GM15510 (cell line): ENCODE results near the gene RANBP3.

Experiments
- POLR2A ChIP-seq: IDR thresholded peaks from 3 replicates; pipeline ENCODE4 v1.6.1; 2011; ENCODE audit warnings: borderline replicate concordance; ENCODE audit not compliant: insufficient read length; ENCODE audit errors: extremely low read depth

The RANBP3 gene

DNA sequence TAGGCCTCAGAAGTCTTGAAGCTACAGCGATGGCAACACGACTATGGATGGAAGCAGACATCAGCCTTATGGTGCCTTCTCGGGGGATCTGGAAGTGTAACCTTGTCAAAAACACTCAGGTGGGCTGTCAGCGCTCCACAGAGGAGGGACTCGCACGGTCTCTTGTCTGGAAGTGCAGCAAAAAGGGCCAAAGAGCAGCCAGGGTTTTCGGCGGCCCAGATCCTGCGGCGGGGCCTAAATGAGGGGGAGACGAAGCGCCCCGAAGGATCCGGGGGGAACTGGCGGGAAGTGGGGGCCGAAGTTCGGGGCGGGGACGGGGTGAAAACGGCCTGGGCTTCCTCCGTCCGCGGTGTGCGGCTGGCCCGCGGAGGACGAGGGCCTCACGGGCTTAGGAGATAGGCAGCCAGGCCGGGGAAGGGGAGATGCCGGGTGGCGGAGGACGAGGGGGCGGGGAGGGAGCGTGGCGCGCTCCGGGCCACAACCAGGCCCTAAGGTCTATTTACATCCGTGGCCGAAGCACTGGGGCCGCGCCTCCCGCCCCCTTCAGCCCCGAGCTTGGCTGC is 637 bp downstream of the RANBP3 start:
- TF ChIP-seq POLR2A, result no peak

DNA sequence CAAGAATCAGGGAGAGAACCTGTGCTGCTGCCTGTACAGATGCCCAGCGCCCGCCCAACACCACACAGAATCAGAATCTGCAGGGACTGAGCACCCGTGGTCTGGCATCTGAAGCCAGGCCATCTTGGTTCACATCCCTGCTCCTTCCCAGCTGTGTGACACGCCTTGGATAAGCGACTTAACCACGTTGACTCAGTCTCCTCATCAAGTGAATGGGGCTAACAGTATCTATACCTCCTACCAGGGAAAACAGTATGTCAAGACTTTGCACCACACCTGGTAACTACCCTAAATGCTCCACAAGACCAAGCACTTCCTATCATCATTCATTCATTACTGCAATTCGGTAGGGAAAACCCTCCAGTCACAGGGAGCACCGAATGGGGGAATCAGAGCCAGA is 1.2 kb downstream of the RANBP3 start:
- no peak for TF ChIP-seq POLR2A

DNA sequence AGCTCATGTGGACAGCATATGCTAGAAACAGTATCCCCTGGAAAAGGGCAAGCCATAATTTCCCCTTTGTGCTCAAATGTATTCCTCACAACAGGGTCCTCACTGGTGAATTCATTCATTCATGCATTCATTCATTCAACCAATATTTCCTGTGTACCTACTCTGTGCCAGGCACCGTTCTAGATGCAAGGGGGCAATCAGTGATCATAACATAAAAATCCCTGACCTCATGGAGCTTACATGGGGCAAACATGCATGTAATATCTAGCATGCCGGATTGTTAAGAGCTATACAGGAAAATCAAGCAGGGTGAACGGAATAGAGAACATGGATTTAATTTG is 2.6 kb downstream of the RANBP3 start:
- no peak for TF ChIP-seq POLR2A

DNA sequence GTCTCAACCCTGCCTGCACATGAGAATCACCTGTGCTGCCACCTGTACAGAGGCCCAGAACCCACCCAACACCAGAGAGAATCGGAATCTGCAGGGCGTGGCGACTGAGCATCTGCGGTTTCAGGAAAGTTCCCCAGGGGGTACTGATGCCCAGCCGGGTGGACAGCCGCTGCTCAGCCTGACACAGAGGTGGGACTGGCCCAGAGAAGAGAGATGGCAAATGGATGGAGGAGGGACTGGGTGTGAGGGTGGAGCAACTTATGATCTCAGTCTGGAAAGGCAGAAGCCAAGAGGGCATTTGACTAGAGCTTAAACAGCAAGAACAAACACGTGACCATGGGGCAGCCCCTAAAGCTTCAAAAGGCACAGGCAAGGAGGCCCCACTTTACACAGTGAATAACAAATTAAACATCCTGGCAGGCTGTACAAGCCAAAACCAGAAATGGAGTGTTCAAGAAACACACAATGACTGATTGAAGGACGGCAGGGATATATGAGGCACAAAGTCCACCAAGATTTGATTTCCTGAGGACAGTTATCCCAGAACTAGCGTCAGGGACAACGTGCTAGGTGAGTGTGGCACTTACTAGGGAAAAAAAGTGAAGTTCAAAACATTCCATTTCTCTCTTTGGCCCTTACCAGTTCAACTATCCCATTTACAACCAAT is 3.1 kb downstream of the RANBP3 start:
- no peak for TF ChIP-seq POLR2A

DNA sequence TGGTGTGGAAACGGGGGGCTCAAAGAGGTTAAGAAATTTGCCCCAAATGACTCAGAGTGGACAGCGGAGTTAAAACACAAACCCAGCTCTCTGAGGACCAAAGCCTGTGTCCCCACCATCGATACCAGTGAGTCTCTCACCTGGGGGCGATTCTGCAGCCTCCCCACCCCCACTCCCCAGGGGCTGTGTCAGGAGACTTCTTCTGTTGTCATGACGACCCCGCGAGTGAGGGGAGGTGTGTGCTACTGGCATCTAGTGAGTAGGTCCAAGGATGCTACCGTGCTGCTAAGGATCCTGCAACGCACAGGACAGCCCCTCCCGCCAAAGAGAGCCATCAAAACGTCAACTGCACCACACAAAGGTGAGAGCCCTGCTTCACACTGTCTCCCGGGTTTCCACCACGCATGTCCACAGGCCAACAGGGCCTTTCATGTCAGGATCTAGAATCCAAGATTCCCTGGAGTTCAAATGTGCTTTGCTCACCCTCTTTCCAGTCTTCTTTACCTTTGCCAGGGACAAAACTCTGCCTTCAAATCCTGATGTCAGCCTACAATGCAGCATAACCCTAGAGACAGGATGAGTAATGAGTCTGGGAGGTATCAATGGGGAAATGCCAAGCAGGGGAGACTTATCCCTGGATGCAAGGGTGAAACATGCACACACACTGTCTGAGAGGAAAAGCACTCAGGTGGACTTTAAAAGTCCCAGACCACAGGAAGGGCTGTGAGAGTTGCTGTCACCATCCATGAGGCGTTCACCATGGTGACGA is 3.9 kb downstream of the RANBP3 start:
- TF ChIP-seq POLR2A, result no peak

DNA sequence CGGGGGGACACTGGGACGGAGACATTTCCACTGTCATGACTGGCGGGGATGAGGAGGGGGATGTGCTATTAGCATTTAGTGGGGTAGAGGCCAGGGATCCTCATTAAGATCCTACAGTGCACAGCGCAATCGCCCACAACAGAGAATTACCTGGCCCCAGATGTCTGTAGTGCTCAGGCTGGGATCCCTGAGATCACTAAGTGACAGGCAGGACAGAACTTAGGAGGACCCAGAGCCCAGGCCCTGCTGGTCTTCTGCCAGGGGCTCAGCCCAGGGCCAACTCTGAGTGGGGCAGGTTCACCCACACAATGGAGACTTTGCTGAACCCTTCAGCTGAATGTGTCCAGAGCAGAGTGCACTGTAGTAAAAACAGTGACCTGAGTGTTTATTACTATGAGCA is 4.6 kb downstream of the RANBP3 start:
- no peak for TF ChIP-seq POLR2A

DNA sequence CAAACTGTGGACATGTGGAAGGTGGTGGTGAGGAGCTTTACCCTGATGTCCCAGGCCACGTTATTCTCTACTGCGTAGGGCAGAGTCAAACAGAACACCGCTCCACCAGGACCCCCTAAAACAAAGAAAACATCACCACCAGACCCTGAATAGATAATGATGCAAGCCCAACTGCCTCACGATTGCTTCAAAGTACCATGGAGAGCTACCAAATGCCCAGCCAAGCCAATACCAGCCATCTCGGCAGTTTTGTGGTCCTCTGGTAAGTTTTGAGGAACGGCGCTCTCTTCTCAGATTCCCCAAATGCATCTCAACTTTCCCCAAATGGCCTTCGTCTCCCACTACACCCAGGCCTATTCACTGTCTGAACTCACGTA is 5.6 kb downstream of the RANBP3 start:
- TF ChIP-seq POLR2A, result no peak

DNA sequence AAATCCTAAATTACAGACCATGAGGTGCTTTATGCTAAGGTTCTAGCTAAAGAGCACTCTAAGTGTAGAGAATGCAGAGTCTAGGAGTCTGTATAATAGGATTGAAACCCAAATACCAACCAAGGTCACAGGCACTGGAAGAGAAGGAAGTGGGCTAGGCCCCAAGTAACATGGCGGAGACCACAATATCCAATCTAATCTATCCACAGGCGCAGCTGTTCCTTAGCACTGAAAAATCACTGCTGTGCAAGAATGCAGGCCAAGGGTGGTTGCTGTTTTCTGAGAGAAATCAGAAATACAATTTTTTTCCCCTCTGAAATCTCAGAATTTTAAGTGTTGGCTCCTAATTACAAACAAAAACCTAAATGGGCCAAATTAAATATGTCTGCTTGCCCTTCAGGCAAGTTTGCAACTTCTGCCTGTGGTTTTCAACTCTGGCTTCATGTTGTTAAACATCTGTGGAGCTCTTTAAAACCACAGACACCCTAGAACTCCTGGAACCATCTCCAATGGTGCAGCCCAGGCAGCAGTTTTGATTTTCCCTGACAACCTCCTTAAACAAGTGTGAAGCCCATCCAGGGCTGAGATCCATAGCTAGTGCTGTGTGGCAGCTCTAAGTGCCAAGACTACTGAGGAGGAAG is 6.1 kb downstream of the RANBP3 start:
- no peak for TF ChIP-seq POLR2A

DNA sequence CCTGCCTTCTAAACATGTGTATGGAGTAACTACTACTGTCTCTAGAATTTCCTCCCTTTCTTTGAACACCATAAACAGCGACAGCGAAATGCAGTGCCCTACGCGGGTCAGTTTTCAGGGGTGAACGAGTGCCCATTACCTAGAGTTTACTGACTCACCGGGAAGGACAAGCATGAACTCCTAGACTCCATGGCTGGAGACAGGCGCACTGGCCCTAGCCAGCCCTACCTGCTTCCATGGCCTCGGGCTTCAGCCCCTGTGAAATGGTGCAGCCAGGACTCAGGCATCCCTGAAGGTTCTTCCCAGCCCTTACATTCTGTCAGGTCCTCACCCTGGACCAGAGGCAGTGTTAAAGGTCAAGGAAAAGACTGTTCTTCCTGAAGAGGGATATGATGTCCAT is 8.5 kb downstream of the RANBP3 start:
- TF ChIP-seq POLR2A, result no peak

DNA sequence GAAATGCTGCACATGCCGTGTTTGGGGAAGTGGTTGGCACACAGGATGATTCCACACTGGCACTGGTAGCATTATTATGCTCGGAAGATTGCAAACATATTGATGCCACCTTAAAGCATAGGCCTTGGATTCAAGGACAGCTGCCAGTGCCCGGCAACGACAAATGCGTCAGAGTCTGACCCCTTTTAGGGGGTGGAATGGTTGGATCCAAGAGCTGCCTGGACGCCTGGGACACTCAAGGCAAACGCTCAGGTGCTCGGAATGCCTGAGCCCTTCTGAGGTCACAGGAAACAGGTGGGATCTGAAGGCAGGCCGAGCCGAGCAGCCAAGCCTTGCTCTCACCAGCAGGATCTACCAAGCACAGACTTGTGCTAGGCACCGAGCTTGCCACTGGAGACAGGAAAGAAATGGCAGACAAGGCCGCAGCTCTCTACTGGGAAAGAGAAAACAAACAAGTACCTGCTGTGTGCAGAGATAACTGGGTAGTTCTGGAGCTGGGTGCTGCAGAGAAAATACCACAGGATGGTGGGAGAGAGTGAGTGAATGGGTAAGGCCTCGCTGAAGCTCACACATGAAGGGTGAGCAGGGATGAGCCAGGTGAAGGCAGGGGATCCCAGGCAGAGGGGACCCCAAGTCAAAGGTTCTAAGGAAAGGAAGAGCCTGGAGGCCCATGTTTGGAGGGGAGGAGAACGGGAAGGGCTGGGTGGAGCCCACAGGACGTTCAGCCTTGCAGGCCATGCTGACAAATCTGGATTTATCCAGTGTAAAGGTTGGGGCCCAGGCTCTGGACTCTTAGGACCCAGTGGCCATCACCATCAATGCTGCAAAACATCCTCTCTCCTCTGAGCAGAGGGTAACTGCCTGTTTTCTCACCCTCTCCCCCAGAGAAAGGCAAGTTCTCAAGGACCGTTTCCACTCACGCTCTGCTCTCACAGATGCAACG is 9.2 kb downstream of the RANBP3 start:
- TF ChIP-seq POLR2A, result no peak

DNA sequence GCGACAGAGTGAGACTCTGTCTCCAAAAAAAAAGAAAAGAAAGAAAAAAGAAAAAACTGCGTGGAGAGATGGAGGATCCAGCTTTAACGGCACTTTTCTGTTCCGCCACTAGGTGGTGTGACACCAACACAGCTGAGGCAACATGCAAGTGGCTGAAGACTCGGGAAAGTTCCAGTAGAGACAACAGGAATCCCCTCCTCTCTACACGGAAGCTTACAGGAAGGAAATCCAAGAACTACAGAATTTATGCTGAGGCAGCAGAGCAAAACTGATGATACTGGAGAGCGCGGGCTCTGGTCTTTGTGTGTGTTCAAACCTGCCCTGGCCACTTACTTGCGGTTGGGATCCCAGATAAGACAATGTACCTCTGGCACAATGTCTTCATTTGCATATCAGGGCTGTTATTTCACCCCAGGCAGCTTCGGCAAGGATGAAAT is 9.9 kb downstream of the RANBP3 start:
- no peak for TF ChIP-seq POLR2A

DNA sequence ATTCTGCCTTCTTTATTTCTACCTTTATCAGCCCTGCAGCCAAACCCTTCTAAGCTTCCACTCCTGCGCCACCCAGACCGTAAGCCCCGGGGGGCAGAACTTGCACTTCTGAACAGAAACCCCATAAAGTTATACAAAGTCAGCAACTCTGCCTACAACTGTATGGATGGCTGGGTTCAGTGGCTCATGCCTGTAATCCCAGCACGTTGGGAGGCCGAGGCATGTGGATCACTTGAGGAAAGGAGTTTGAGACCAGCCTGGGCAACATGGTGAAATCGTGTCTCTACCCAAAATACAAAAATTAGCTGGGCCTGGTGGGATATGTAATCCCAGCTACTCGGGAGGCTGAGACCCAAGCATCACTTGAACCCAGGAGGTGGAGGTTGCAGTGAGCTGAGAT is 10.4 kb downstream of the RANBP3 start:
- TF ChIP-seq POLR2A, result no peak

DNA sequence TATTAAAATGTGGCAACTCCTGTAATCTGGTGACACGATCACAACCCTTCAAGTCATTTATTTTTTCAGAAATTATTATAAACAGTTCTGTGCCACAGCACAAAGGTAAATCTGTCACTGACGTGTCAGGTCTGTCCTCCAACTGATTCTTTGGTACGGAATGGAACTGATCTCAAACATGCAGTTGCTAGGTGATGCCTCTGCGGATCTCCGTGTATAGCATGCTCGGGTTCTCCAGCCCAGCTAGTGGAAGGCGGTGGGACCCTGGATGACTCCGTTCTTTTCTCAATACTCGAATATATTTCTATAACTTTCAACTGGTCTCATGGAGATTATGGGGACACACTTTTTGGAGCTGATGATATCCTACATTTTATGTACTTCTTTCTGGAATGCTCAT is 11.0 kb downstream of the RANBP3 start:
- TF ChIP-seq POLR2A, result no peak

DNA sequence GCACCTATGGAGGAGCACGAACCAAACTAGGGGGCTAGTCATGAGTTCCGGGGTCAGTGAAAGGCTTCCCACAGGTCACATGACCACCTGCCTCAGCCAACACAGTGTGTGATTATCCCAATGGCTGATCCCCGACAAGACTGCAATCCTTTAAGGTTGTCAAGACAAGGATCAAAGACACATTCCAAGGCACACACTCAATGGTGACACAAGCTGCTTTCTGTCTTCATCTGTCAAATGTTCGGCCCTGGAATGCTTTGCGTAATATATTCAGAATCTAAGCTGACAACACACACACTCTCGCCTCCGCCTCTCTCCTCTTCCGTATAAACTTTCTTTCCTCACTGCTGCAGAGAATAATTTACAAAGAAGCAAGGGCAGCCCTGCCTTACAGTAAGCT is 11.7 kb downstream of the RANBP3 start:
- TF ChIP-seq POLR2A, result no peak
